Activated T-helper 1 cell treated with anti-CD3 and anti-CD28 coated beads, Interleukin-2, amount 50 U/mL, for 16 hours (primary cell): Measurements from ENCODE around the gene SLC38A8.

Experiments used
- DNase-seq, 2 donors: peaks; one replicate each; pipeline ENCODE4 v3.0.0-alpha.2; 2020; ENCODE audit warnings: low read depth in 1 of 2, low spot score in 1 of 2

Gene SLC38A8

GRCh38 chr16:83971165-83972130 is 71.1 kb downstream of the SLC38A8 start:
- DNase-seq: no peak

- DNase-seq: no peak
Observed at GRCh38 chr16:83970430-83970815, 72.2 kb downstream of the SLC38A8 start.

GRCh38 chr16:83969771-83970429 is 72.7 kb downstream of the SLC38A8 start:
- DNase-seq: no peak

DNA sequence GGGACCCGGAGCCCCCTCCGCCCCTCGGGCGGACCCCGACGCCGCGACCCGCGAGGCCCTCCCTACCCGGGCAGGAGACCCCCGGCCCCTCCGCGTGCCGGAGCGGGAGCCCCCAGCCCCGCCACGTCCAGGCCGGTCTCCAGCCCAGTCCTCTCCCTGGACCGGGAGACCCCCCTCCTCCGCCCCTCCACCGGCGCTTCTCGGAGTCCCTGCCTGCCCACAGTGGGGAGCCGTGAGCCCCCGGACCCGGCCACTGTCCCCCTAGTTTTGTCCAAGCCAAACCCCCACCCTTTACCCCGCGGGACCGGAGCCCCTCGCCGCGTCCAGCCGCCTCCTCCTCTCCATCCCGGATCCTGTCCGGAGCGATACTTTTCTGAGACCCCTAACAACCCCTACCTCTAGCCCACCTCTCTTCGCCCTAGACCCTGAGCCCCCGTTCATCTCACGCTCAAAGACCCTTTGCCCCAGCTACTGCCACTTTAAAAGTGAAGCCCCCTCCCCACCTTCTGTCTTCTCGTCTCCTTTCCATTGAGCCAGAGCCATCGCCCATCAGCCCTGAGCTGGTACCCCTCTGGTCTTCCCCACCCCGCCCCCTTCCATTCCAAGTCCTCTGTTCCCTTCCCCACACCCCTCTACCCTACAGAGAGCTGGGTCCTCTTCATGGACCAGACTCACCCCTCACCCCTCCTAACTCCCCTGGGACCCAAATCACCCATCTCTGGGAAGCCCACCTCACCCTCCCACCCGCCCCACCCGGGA is 73.5 kb downstream of the SLC38A8 start:
- no peak for DNase-seq

DNA sequence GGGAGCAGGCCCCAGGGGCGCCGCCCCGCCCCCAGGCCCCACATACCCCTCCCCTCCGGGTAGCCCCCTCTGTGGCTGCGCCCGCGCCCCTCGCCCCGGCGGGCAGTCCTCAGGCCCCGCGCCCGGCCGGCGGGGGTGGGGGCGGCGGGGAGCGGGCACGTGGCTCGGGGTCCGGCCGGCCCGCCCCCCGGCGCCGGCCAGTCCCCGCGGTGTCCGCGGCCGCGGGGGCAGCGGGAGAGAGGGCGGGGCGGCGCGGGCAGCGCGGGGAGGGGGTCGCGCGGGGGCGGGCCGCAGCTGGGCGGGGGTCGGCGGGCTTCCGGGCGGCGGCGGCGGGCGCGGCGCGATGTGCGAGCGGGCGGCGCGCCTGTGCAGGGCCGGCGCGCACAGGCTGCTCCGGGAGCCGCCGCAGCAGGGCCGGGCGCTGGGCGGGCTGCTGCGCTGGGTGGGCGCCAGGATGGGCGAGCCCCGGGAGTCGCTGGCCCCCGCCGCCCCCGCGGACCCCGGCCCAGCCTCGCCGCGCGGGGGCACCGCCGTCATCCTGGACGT is 74.2 kb downstream of the SLC38A8 start:
- no peak for DNase-seq

GRCh38 chr16:83967838-83968305 is 74.7 kb downstream of the SLC38A8 start, which contains the start of gene NECAB2:
Gene NECAB2, plus strand, starts transcription at chr16:83968244. Its CDS starts 405 bp downstream, at chr16:83968649.
- no peak for DNase-seq

DNA sequence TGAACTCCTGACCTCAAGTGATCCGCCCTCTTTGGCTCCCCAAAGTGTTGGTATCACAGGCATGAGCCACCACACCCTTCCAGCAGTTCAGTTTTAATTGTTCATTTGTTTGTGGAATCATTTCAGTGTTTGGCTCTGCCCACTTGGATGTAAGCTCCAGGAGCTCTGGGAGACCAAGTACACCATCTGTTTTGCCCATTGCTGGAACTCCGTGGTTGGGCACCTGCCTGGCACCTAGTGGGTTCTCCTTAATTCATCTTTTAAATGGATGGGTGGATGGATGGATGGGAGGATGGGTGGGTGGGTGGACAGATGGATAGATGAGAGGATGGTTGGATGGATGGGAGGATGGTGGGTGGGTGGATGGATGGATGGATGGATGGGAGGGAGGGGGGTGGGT is 75.5 kb downstream of the SLC38A8 start:
- no peak for DNase-seq

GRCh38 chr16:83966153-83966696 is 76.4 kb downstream of the SLC38A8 start:
- DNase-seq: no peak

DNA sequence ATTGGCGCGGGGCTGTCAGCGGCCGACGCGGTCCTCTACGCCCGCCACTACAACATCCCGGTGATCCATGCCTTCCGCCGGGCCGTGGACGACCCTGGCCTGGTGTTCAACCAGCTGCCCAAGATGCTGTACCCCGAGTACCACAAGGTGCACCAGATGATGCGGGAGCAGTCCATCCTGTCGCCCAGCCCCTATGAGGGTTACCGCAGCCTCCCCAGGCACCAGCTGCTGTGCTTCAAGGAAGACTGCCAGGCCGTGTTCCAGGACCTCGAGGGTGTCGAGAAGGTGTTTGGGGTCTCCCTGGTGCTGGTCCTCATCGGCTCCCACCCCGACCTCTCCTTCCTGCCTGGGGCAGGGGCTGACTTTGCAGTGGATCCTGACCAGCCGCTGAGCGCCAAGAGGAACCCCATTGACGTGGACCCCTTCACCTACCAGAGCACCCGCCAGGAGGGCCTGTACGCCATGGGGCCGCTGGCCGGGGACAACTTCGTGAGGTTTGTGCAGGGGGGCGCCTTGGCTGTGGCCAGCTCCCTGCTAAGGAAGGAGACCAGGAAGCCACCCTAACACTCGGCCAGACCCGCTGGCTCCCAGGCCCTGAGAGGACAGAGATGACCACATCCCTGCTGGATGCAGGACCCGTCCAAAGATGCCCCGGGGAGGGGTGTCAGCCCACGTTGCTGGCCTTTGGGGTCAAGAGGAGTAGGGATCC is 77.0 kb downstream of the SLC38A8 start:
- no peak for DNase-seq

- DNase-seq: no peak
Observed at GRCh38 chr16:83964684-83965443, 77.7 kb downstream of the SLC38A8 start.

DNA sequence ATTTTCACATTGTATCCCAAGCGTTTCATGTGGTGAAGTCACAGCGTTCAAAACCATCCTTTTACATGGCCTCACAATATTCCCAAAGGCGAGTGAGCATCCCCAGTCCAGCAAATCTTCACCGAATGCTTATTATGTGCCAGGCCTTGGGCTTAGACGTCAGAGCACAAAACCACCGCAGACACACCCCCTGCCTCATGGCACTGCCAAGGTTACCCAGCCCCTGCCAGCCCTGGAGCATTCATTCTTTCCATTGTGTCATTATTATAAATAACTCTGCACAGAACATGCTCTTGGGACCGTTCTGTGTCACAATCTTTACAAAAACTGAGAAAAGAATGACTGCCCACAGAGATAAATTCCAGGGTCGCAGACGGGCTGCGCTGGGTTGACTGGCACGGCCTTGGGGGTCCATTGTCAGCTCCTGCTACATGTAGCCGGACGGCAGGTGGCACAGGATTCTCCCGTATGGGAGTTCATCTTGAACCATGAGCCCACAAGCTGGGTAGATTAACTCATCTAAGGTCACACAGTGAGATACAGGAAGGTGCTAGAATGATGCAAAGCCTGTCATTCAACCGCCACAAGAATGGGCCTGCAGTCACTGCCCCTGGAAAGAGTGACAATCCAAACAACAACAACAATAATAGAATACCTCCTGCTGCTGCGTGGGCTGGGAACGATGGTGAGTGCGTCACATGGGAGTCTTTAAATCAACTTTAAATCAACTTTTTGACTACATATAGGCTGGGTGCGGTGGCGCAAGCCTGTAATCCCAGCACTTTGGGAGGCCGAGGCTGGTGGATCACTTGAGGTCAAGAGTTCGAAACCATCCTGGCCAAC is 79.1 kb downstream of the SLC38A8 start:
- DNase-seq: no peak

- DNase-seq: no peak
Observed at GRCh38 chr16:83961591-83961990, 81.0 kb downstream of the SLC38A8 start.

GRCh38 chr16:83960521-83961249 is 81.9 kb downstream of the SLC38A8 start:
- no peak for DNase-seq
